ENCODE data around the gene RPL29.
"Not testable (repeated sequence)": the region's sequence is repeated elsewhere in the genome, so short reads cannot be mapped to it uniquely, and the experiment has no call there.

The RPL29 gene

DNA sequence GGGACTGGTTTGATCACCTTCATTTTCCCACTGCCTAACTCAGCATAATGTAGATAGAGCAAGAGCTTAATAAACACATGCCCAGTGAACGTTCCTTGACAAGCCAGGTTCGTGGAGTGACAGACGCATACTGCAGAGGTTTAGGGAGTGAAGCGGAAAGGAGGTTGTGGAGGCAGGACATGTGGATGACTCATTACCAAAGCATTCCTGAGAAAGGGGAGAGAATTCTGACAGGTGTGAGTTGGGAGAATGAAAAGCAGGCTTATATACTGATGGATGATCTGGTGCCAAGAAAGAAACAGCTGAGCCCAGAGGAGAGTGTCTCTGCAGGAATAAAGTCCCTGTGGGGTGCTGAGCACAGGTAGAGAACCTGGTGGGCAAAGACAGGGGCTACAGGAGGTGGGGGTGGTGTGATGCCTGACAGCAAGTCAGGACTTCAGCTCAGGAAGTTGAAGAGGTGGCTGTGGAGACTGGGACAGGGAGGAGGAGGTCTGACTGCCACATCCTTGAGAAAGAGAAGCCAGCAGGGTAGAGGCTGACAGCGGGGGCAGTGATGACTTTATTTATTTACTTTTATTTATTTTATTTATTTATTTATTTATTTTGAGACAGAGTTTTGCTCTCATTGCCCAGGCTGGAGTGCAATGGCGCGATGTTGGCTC, 2.4 kb upstream of the RPL29 start:
- no peak for TF ChIP-seq CTCF (IDR thresholded peaks at IDR 0.05; ENCODE audit: insufficient read depth, low read depth, low read length, missing control alignments)
- DNase-seq (ENCODE audit: low read depth) = peak; percentile 84
- no peak overlapping the region for H3K4me3 ChIP-seq (ENCODE audit: low read length)

GRCh38 chr3:51997172-51997571, 1.5 kb upstream of the RPL29 start:
- no peak for DNase-seq (ENCODE audit: low read depth)
- TF ChIP-seq CTCF (IDR thresholded peaks at IDR 0.05; ENCODE audit: insufficient read depth, low read depth, low read length, missing control alignments) = no peak
- no peak overlapping the region for H3K4me3 ChIP-seq (ENCODE audit: low read length)

- H3K4me3 ChIP-seq (ENCODE audit: low read length) = peak overlapping the region; percentile 93
- no peak for TF ChIP-seq CTCF (IDR thresholded peaks at IDR 0.05; ENCODE audit: insufficient read depth, low read depth, low read length, missing control alignments)
Measured at GRCh38 chr3:51994530-51994929, 1.2 kb downstream of the RPL29 start.

DNA sequence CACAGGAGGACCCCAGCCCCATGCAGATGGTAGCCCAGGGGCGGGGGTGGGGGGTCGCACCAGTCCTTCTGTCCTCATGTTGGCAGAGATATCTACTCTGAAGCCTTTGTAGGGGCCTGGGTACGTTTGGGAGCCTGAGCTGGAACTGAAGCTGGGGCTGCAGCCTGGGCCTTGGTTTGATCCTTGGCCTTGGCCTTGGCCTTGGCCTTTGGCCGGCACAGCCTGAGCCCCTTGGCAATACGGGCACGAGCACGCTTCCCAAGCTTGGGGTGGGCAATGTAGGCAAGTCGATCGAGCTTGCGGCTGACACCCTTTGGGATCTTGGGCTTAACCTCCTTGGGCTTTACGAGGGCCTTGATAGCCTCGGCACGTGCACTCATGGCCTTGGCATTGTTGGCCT, 2.0 kb downstream of the RPL29 start:
- DNase-seq (ENCODE audit: low read depth); H3K4me3 ChIP-seq (ENCODE audit: low read length): not testable (repeated sequence)

More at GRCh38 chr3:51994530-51994929, 1.2 kb downstream of the RPL29 start:
- no peak for DNase-seq (ENCODE audit: low read depth)

- no peak overlapping the region for H3K4me3 ChIP-seq (ENCODE audit: low read length)
- no peak for DNase-seq (ENCODE audit: low read depth)
- TF ChIP-seq CTCF (IDR thresholded peaks at IDR 0.05; ENCODE audit: insufficient read depth, low read depth, low read length, missing control alignments) = no peak
Measured at GRCh38 chr3:51992017-51992682, 3.5 kb downstream of the RPL29 start.

DNA sequence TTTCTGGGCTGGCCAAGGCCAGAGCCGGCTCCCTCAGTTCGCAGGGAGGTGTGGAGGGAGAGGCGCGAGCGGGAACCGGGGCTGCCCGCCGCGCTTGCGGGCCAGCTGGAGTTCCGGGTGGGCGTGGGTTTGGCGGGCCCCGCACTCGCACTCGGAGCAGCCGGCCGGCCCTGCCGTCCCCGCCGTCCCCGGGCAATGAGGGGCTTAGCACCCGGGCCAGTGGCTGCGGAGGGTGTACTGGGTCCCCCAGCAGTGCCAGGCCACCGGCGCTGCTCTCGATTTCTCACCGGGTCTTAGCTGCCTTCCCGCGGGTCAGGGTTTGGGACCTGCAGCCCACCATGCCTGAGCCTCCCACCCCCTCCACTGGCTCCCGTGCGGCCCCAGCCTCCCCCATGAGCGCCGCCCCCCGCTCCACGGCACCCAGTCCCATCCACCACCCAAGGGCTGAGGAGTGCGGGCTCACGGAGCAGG, 5.2 kb downstream of the RPL29 start:
- not testable (repeated sequence) for DNase-seq (ENCODE audit: low read depth); H3K4me3 ChIP-seq (ENCODE audit: low read length)

DNA sequence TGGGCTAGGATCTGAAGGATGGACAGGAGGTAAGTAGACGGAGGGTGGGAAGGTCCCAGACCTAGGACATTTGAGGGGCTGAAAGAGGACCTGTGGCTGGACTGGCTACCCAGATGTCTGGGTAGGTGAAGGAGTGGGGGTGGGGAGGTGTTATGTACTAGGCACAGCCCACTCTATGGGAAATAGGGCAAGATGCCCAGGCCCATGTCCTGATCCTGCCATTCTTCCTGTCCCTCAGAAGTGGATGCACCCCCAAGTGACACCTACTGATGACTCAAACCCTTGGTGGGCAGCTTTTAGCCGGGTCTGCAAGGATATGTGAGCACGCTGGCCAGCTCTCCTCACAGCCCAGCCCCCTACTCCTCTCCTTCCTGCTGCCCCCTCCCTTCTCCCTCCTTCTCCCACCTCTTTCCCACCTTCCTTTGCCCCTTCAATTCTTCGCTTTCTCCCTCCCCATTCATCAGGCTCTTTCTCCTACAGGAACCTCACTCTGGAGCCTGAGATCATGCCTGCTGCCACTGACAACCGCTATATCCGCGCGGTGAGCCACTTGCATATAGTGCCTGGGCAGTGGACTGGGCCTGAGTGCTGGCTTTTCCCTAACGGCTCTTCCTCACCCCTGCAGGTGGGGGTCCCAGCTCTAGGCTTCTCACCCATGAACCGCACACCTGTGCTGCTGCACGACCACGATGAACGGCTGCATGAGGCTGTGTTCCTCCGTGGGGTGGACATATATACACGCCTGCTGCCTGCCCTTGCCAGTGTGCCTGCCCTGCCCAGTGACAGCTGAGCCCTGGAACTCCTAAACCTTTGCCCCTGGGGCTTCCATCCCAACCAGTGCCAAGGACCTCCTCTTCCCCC, 7.2 kb downstream of the RPL29 start:
- TF ChIP-seq CTCF (IDR thresholded peaks at IDR 0.05; ENCODE audit: insufficient read depth, low read depth, low read length, missing control alignments) = no peak
- DNase-seq (ENCODE audit: low read depth) = no peak

More for the DNA sequence above, 7.2 kb downstream of the RPL29 start:
- no peak overlapping the region for H3K4me3 ChIP-seq (ENCODE audit: low read length)
